ENCODE measurements around the gene PAFAH2.
"Not testable (repeated sequence)": the region's sequence is repeated elsewhere in the genome, so short reads cannot be mapped to it uniquely, and the experiment has no call there.

The PAFAH2 gene

GRCh38 chr1:25987951-25988350 is 9.9 kb downstream of the PAFAH2 start:
- Histone ChIP-seq H3K9ac (no peak overlapping the region), H3K4me2 (no peak overlapping the region), H3K9me3 (replicated peaks in 1 of 11) (no peaks in the 10 kb centered on the region), H3K4me1 (peaks cover 36 to 49% (median 41%) of the 10 kb centered on the region in 10 experiments), H3K27me3 (no peaks in the 10 kb centered on the region), H4K20me1 (no peaks in the 10 kb centered on the region; a peak in 1 of 22 replicates), H3K36me3 (peaks cover 40 to 63% (median 49%) of the 10 kb centered on the region in 11 experiments), H3K4me3 (no peak overlapping the region), H3K27ac (peak overlapping the region in 4 of 11 experiments; percentile 8 to 46 (median 41); a peak in 4 of 22 replicates)
- no peak for TF ChIP-seq Cebpa-rat (IDR thresholded peaks at IDR 0.05)

- H3K9me3 ChIP-seq (replicated peaks in 1 of 11); H3K27me3 ChIP-seq; H3K9ac ChIP-seq; H3K4me2 ChIP-seq; H4K20me1 ChIP-seq; H3K27ac ChIP-seq; H3K4me3 ChIP-seq: not testable (repeated sequence)
- peaks cover 52 to 74% (median 61%) of the 10 kb centered on the region in 11 experiments for H3K36me3 ChIP-seq
- H3K4me1 ChIP-seq = peaks cover 26 to 37% (median 29%) of the 10 kb centered on the region in 10 experiments
Observed at GRCh38 chr1:25986773-25987172, 11.1 kb downstream of the PAFAH2 start.

GRCh38 chr1:25985670-25986069 is 12.2 kb downstream of the PAFAH2 start:
- no peak overlapping the region for H3K4me3 ChIP-seq
- H3K4me1 ChIP-seq = peaks cover 17 to 26% (median 20%) of the 10 kb centered on the region in 10 experiments
- H3K9ac ChIP-seq = no peak overlapping the region
- H3K9me3 ChIP-seq (replicated peaks in 1 of 11) = no peaks in the 10 kb centered on the region
- no peaks in the 10 kb centered on the region for H3K27me3 ChIP-seq
- H3K27ac ChIP-seq = no peak overlapping the region; a peak in 1 of 22 replicates
- no peak for TF ChIP-seq Cebpa-rat (IDR thresholded peaks at IDR 0.05)
- peaks cover 61 to 85% (median 72%) of the 10 kb centered on the region in 11 experiments for H3K36me3 ChIP-seq
- no peaks in the 10 kb centered on the region for H4K20me1 ChIP-seq
- H3K4me2 ChIP-seq = no peak overlapping the region

GRCh38 chr1:25985171-25985570 is 12.7 kb downstream of the PAFAH2 start:
- no peaks in the 10 kb centered on the region for H3K9me3 ChIP-seq (replicated peaks in 1 of 11)
- H4K20me1 ChIP-seq = no peaks in the 10 kb centered on the region
- no peaks in the 10 kb centered on the region for H3K27me3 ChIP-seq
- peaks cover 12 to 21% (median 15%) of the 10 kb centered on the region in 10 experiments for H3K4me1 ChIP-seq
- peaks cover 63 to 90% (median 74%) of the 10 kb centered on the region in 11 experiments for H3K36me3 ChIP-seq
- TF ChIP-seq Cebpa-rat (IDR thresholded peaks at IDR 0.05) = no peak
- no peak overlapping the region for H3K4me3 ChIP-seq
- H3K9ac ChIP-seq = no peak overlapping the region
- H3K4me2 ChIP-seq = no peak overlapping the region
- no peak overlapping the region for H3K27ac ChIP-seq

- no peak for TF ChIP-seq Cebpa-rat (IDR thresholded peaks at IDR 0.05)
- H3K4me1 ChIP-seq = peaks cover 0 to 12% (median 0%) of the 10 kb centered on the region in 10 experiments; a peak in 3 of 20 replicates
Observed at GRCh38 chr1:25979210-25979609, 18.7 kb downstream of the PAFAH2 start.

GRCh38 chr1:25978403-25978802 is 19.5 kb downstream of the PAFAH2 start:
- Histone ChIP-seq H3K4me3 (no peak overlapping the region), H3K36me3 (peaks cover 74 to 97% (median 85%) of the 10 kb centered on the region in 11 experiments), H3K9ac (no peak overlapping the region), H3K27ac (no peak overlapping the region), H3K27me3 (no peaks in the 10 kb centered on the region), H4K20me1 (no peaks in the 10 kb centered on the region), H3K9me3 (replicated peaks in 1 of 11) (no peaks in the 10 kb centered on the region), H3K4me1 (peaks cover 0 to 12% (median 0%) of the 10 kb centered on the region in 10 experiments; a peak in 3 of 20 replicates), H3K4me2 (0 out of 22 replicates have a peak overlapping the region, but pooled peaks of 1 of the 11 experiments have one; percentile 2)
- no peak for TF ChIP-seq Cebpa-rat (IDR thresholded peaks at IDR 0.05)

More at GRCh38 chr1:25979210-25979609, 18.7 kb downstream of the PAFAH2 start:
- Histone ChIP-seq H3K4me3 (no peak overlapping the region), H3K9ac (no peak overlapping the region), H3K36me3 (peaks cover 76 to 97% (median 85%) of the 10 kb centered on the region in 11 experiments), H3K4me2 (no peak overlapping the region), H4K20me1 (no peaks in the 10 kb centered on the region), H3K27me3 (no peaks in the 10 kb centered on the region), H3K9me3 (replicated peaks in 1 of 11) (no peaks in the 10 kb centered on the region), H3K27ac (no peak overlapping the region)

GRCh38 chr1:25977801-25978200 is 20.1 kb downstream of the PAFAH2 start:
- no peaks in the 10 kb centered on the region for H3K27me3 ChIP-seq
- no peak overlapping the region; a peak in 1 of 22 replicates for H3K27ac ChIP-seq

GRCh38 chr1:25973610-25974321 is 24.1 kb downstream of the PAFAH2 start:
- Histone ChIP-seq H4K20me1 (peaks cover 0 to 7% (median 0%) of the 10 kb centered on the region in 11 experiments; a peak in 2 of 22 replicates), H3K4me1 (peaks cover 23 to 39% (median 29%) of the 10 kb centered on the region in 10 experiments), H3K9me3 (replicated peaks in 1 of 11) (no peaks in the 10 kb centered on the region), H3K4me3 (no peak overlapping the region), H3K4me2 (no peak overlapping the region), H3K27me3 (no peaks in the 10 kb centered on the region), H3K27ac (no peak overlapping the region), H3K36me3 (peaks cover 42 to 84% (median 72%) of the 10 kb centered on the region in 11 experiments), H3K9ac (no peak overlapping the region)
- no peak for TF ChIP-seq Cebpa-rat (IDR thresholded peaks at IDR 0.05)

More at GRCh38 chr1:25977801-25978200, 20.1 kb downstream of the PAFAH2 start:
- Histone ChIP-seq H3K4me3 (no peak overlapping the region), H3K9ac (no peak overlapping the region), H3K9me3 (replicated peaks in 1 of 11) (no peaks in the 10 kb centered on the region), H3K4me2 (peak overlapping the region in 2 of 11 experiments; percentile 2 to 30; a peak in 2 of 22 replicates), H4K20me1 (no peaks in the 10 kb centered on the region), H3K4me1 (peaks cover 0 to 12% (median 1%) of the 10 kb centered on the region in 10 experiments; a peak in 12 of 20 replicates), H3K36me3 (peaks cover 70 to 97% (median 85%) of the 10 kb centered on the region in 11 experiments)
- no peak for TF ChIP-seq Cebpa-rat (IDR thresholded peaks at IDR 0.05)

GRCh38 chr1:25971811-25972180 is 26.1 kb downstream of the PAFAH2 start:
- Histone ChIP-seq H3K4me1 (peaks cover 23 to 30% (median 29%) of the 10 kb centered on the region in 10 experiments), H3K4me3 (no peak overlapping the region; a peak in 1 of 20 replicates), H3K27me3 (no peaks in the 10 kb centered on the region), H3K4me2 (peak overlapping the region; percentile 66 to 88 (median 78)), H4K20me1 (peaks cover 0 to 7% (median 0%) of the 10 kb centered on the region in 11 experiments; a peak in 2 of 22 replicates), H3K9ac (peak overlapping the region in 9 of 11 experiments; percentile 60 to 75 (median 68); a peak in 19 of 22 replicates), H3K36me3 (peaks cover 43 to 86% (median 78%) of the 10 kb centered on the region in 11 experiments), H3K27ac (peak overlapping the region in 10 of 11 experiments; percentile 22 to 86 (median 81); a peak in 20 of 22 replicates), H3K9me3 (replicated peaks in 1 of 11) (no peaks in the 10 kb centered on the region)
- no peak for TF ChIP-seq Cebpa-rat (IDR thresholded peaks at IDR 0.05)
